ENCODE results near the gene OASL.
A peak's percentile ranks its signal among the peaks of the same experiment; 100 is the strongest.
"Not testable (repeated sequence)": the region's sequence is repeated elsewhere in the genome, so short reads cannot be mapped to it uniquely, and the experiment has no call there.

Gene OASL

GRCh38 chr12:121053706-121054105 is 14.7 kb upstream of the OASL start:
- no peak for DNase-seq (ENCODE audit: extremely low read depth, low read depth)
- TF ChIP-seq CTCF (IDR thresholded peaks at IDR 0.05; ENCODE audit: low read depth, low read length), result no peak

GRCh38 chr12:121050725-121051124 is 11.7 kb upstream of the OASL start:
- no peak for TF ChIP-seq CTCF (IDR thresholded peaks at IDR 0.05; ENCODE audit: low read depth, low read length)
- DNase-seq (ENCODE audit: extremely low read depth, low read depth), result no peak

GRCh38 chr12:121048442-121048841 is 9.4 kb upstream of the OASL start:
- TF ChIP-seq CTCF (IDR thresholded peaks at IDR 0.05; ENCODE audit: low read depth, low read length), result no peak
- DNase-seq (ENCODE audit: extremely low read depth, low read depth), result no peak

- DNase-seq (ENCODE audit: extremely low read depth, low read depth), result not testable (repeated sequence)
Measured at GRCh38 chr12:121047400-121047799, 8.4 kb upstream of the OASL start.

DNA sequence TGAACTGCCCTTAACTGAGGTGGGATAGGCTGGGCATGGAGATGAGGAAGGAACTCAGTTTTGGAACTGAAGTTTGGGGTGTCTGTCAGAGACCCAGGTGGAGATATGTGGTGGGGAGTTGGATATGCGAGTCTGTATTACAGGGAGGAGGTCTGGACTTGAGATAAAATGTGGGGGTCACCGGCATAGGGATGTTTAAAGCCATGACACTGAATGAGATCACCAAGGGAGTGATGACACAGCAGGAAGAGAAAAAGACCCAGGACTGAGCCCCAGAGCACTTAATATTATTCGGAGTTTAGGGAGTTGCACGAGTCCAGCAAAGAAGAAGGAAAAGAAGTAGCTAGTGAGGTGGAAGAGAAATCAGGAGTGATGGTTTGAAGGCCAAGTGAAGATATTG is 4.0 kb upstream of the OASL start:
- TF ChIP-seq CTCF (IDR thresholded peaks at IDR 0.05; ENCODE audit: low read depth, low read length), result no peak
- DNase-seq (ENCODE audit: extremely low read depth, low read depth), result no peak

GRCh38 chr12:121036810-121037326 is 2.2 kb downstream of the OASL start:
- peak; percentile 30 for DNase-seq (ENCODE audit: extremely low read depth, low read depth)
- no peak for TF ChIP-seq CTCF (IDR thresholded peaks at IDR 0.05; ENCODE audit: low read depth, low read length)

- DNase-seq (ENCODE audit: extremely low read depth, low read depth), result no peak
- TF ChIP-seq CTCF (IDR thresholded peaks at IDR 0.05; ENCODE audit: low read depth, low read length), result no peak
Measured at GRCh38 chr12:121034616-121035305, 4.3 kb downstream of the OASL start.

Data from AG09319 (cell line).